HCT116 (cell line): ENCODE data around the gene HDGFL3.

Experiments
- CEBPB ChIP-seq: IDR thresholded peaks from 2 replicates; pipeline ENCODE4 v1.6.1; 2012; ENCODE audit warnings: low read depth
- CTCF ChIP-seq, 3 experiments: fragments of 200-600 bp in 1 of 3; sonication (generic) in 1 of 3; IDR thresholded peaks in 2 of 3; conservative IDR thresholded peaks in 1 of 3; 2 replicates each; pipeline ENCODE4 v1.5.1; 2012 to 2017; ENCODE audit warnings: low read depth in 2 of 3, low read length in 2 of 3, antibody characterized with exemption in 1 of 3, borderline replicate concordance in 1 of 3, control low read depth in 1 of 3, mild to moderate bottlenecking in 1 of 3, mixed read lengths in 1 of 3, mixed run types in 1 of 3, moderate library complexity in 1 of 3; ENCODE audit not compliant: insufficient read depth in 1 of 3
- EZH2 ChIP-seq: fragments of 200-600 bp; sonication (generic); IDR thresholded peaks from 2 replicates; pipeline ENCODE4 v1.6.1; 2017; ENCODE audit warnings: antibody characterized with exemption, mixed run types
- ZBTB33 ChIP-seq: IDR thresholded peaks from 2 replicates; pipeline ENCODE4 v1.6.1; 2011; ENCODE audit warnings: mild to moderate bottlenecking, low read length, moderate library complexity; ENCODE audit not compliant: insufficient replicate concordance; ENCODE audit errors: extremely low read depth

- TF ChIP-seq EZH2 (no peak), CTCF (IDR thresholded peaks at IDR 0.05 in 2 of 3, conservative IDR thresholded peaks at IDR 0.05 in 1 of 3; ENCODE audit: borderline replicate concordance in 1 of 3, insufficient read depth in 1 of 3, low read depth in 2 of 3, low read length in 2 of 3) (no peak), ZBTB33 (no peak), CEBPB (no peak)
Measured at GRCh38 chr15:83164111-83164770, 43.4 kb downstream of the HDGFL3 start.
